Activated CD4-positive, alpha-beta T cell treated with anti-CD3 and anti-CD28 coated beads, Interleukin-2, amount 10 ng/mL, durations not matched to agents 24 days and 14 days (primary cell): ENCODE measurements around the gene MAP2K2. TPM values are rescaled to one million over a fixed set of nuclear protein-coding genes. Genes with fewer than 3 reads are reported as not detected.
A peak's percentile ranks its signal among the peaks of the same experiment; 100 is the strongest.

Experiments used
- DNase-seq: peaks from one replicate; pipeline ENCODE4 v3.0.0; 2022
- H3K27ac Mint-ChIP-seq: one replicate; pipeline ENCODE4 v1.8.0; 2022; ENCODE audit warnings: mild to moderate bottlenecking, mixed read lengths
- H3K27me3 Mint-ChIP-seq: one replicate; pipeline ENCODE4 v1.8.0; 2022; ENCODE audit warnings: mixed read lengths
- H3K36me3 Mint-ChIP-seq: one replicate; pipeline ENCODE4 v1.8.0; 2022; ENCODE audit warnings: low read depth, mild to moderate bottlenecking, mixed read lengths
- H3K4me1 Mint-ChIP-seq: one replicate; pipeline ENCODE4 v1.8.0; 2021; ENCODE audit warnings: mixed read lengths
- H3K4me3 Mint-ChIP-seq: one replicate; pipeline ENCODE4 v1.8.0; 2022; ENCODE audit warnings: mild to moderate bottlenecking, moderate library complexity, mixed read lengths
- H3K9me3 Mint-ChIP-seq: one replicate; pipeline ENCODE4 v1.8.0; 2021; ENCODE audit warnings: mixed read lengths
- intact Hi-C: fragments of 100-400 bp; cut with micrococcal nuclease; formaldehyde crosslinking; loops from one replicate; pipeline ENCODE4 v1.15.1; 2023
- total RNA-seq: library from RNA; stranded (reverse); gene quantifications from 2 replicates; pipeline ENCODE4 v1.2.3, GENCODE V29; 2022

MAP2K2 gene
- total RNA-seq, 1 donor from 2014 or later = 135 TPM

- Mint-ChIP-seq H3K27ac (no peak overlapping the region), H3K9me3 (no peaks in the 10 kb centered on the region), H3K4me3 (no peak overlapping the region), H3K27me3 (no peaks in the 10 kb centered on the region), H3K4me1 (peaks cover 17% of the 10 kb centered on the region), H3K36me3 (peaks cover 34% of the 10 kb centered on the region)
- DNase-seq = no peak
- intact Hi-C loops = loop anchor here (5.0 kb wide), 1 partner anchor 34 kb away; the partner anchor contains the start of gene ZBTB7A
Measured at GRCh38 chr19:4100647-4101495, 23.1 kb downstream of the MAP2K2 start.

- DNase-seq = no peak
- no peak overlapping the region for H3K27ac Mint-ChIP-seq
- no peaks in the 10 kb centered on the region for H3K27me3 Mint-ChIP-seq
- no peaks in the 10 kb centered on the region for H3K9me3 Mint-ChIP-seq
- no peak overlapping the region for H3K4me3 Mint-ChIP-seq
- H3K4me1 Mint-ChIP-seq = peaks cover 2% of the 10 kb centered on the region
- peaks cover 25% of the 10 kb centered on the region for H3K36me3 Mint-ChIP-seq
- intact Hi-C loops = no loop called here
Measured at GRCh38 chr19:4099041-4099764, 24.7 kb downstream of the MAP2K2 start.

- no peak for DNase-seq
- no peak overlapping the region for H3K4me3 Mint-ChIP-seq
- H3K36me3 Mint-ChIP-seq = peaks cover 24% of the 10 kb centered on the region
- H3K9me3 Mint-ChIP-seq = no peaks in the 10 kb centered on the region
- no peak overlapping the region for H3K27ac Mint-ChIP-seq
- peaks cover 3% of the 10 kb centered on the region for H3K4me1 Mint-ChIP-seq
- intact Hi-C loops = no loop called here
- H3K27me3 Mint-ChIP-seq = no peaks in the 10 kb centered on the region
Measured at GRCh38 chr19:4098493-4098892, 25.4 kb downstream of the MAP2K2 start.

- Mint-ChIP-seq H3K9me3 (no peaks in the 10 kb centered on the region), H3K4me3 (no peak overlapping the region), H3K27me3 (no peaks in the 10 kb centered on the region), H3K4me1 (peaks cover 3% of the 10 kb centered on the region), H3K36me3 (peaks cover 30% of the 10 kb centered on the region), H3K27ac (no peak overlapping the region)
- no peak for DNase-seq
- intact Hi-C loops = no loop called here
Measured at GRCh38 chr19:4097501-4097900, 26.4 kb downstream of the MAP2K2 start.

GRCh38 chr19:4096049-4096892, 27.7 kb downstream of the MAP2K2 start:
- Mint-ChIP-seq H3K9me3 (no peaks in the 10 kb centered on the region), H3K4me1 (peaks cover 3% of the 10 kb centered on the region), H3K36me3 (peaks cover 30% of the 10 kb centered on the region), H3K4me3 (no peak overlapping the region), H3K27ac (no peak overlapping the region), H3K27me3 (no peaks in the 10 kb centered on the region)
- intact Hi-C loops = no loop called here
- DNase-seq = no peak

GRCh38 chr19:4095488-4095844, 28.5 kb downstream of the MAP2K2 start:
- H3K4me1 Mint-ChIP-seq = peaks cover 3% of the 10 kb centered on the region
- no peak overlapping the region for H3K27ac Mint-ChIP-seq
- peaks cover 28% of the 10 kb centered on the region for H3K36me3 Mint-ChIP-seq
- H3K9me3 Mint-ChIP-seq = no peaks in the 10 kb centered on the region
- H3K4me3 Mint-ChIP-seq = no peak overlapping the region
- H3K27me3 Mint-ChIP-seq = no peaks in the 10 kb centered on the region
- intact Hi-C loops = no loop called here
- no peak for DNase-seq

- H3K27ac Mint-ChIP-seq = no peak overlapping the region
- DNase-seq = no peak
- no peaks in the 10 kb centered on the region for H3K9me3 Mint-ChIP-seq
- intact Hi-C loops = no loop called here
- no peak overlapping the region for H3K4me3 Mint-ChIP-seq
- peaks cover 25% of the 10 kb centered on the region for H3K36me3 Mint-ChIP-seq
- no peaks in the 10 kb centered on the region for H3K27me3 Mint-ChIP-seq
- H3K4me1 Mint-ChIP-seq = peaks cover 5% of the 10 kb centered on the region
Measured at GRCh38 chr19:4094761-4095487, 29.0 kb downstream of the MAP2K2 start.

GRCh38 chr19:4094291-4094690, 29.6 kb downstream of the MAP2K2 start:
- Mint-ChIP-seq H3K4me1 (peaks cover 9% of the 10 kb centered on the region), H3K27me3 (no peaks in the 10 kb centered on the region), H3K36me3 (peaks cover 28% of the 10 kb centered on the region), H3K9me3 (no peaks in the 10 kb centered on the region), H3K4me3 (no peak overlapping the region), H3K27ac (no peak overlapping the region)
- DNase-seq = no peak
- intact Hi-C loops = no loop called here

- Mint-ChIP-seq H3K9me3 (no peaks in the 10 kb centered on the region), H3K4me1 (peaks cover 15% of the 10 kb centered on the region), H3K27me3 (no peaks in the 10 kb centered on the region), H3K36me3 (peaks cover 29% of the 10 kb centered on the region), H3K27ac (no peak overlapping the region), H3K4me3 (no peak overlapping the region)
- DNase-seq = no peak
- intact Hi-C loops = no loop called here
Measured at GRCh38 chr19:4093643-4094175, 30.2 kb downstream of the MAP2K2 start.

- Mint-ChIP-seq H3K4me1 (peaks cover 36% of the 10 kb centered on the region), H3K4me3 (peak overlapping the region; percentile 86), H3K27me3 (no peaks in the 10 kb centered on the region), H3K9me3 (no peaks in the 10 kb centered on the region), H3K27ac (peak overlapping the region; percentile 97), H3K36me3 (peaks cover 20% of the 10 kb centered on the region)
- DNase-seq = no peak
- intact Hi-C loops = no loop called here
Measured at GRCh38 chr19:4090356-4091220, 33.3 kb downstream of the MAP2K2 start.

- no peak for DNase-seq
- intact Hi-C loops = loop anchor here (2.0 kb wide), 2 partner anchors 15 to 23 kb away; partner anchors contain the start of gene ZBTB7A
- Mint-ChIP-seq H3K27me3 (no peaks in the 10 kb centered on the region), H3K9me3 (no peaks in the 10 kb centered on the region), H3K27ac (peak overlapping the region; percentile 97), H3K4me3 (peak overlapping the region; percentile 86), H3K4me1 (peaks cover 36% of the 10 kb centered on the region), H3K36me3 (peaks cover 20% of the 10 kb centered on the region)
Measured at GRCh38 chr19:4089946-4090345, 34.0 kb downstream of the MAP2K2 start.

GRCh38 chr19:4089400-4089908, 34.5 kb downstream of the MAP2K2 start:
- H3K4me1 Mint-ChIP-seq = peaks cover 36% of the 10 kb centered on the region
- no peaks in the 10 kb centered on the region for H3K9me3 Mint-ChIP-seq
- intact Hi-C loops = loop anchor here (2.0 kb wide), 2 partner anchors 15 to 23 kb away; partner anchors contain the start of gene ZBTB7A
- peak overlapping the region; percentile 86 for H3K4me3 Mint-ChIP-seq
- no peaks in the 10 kb centered on the region for H3K27me3 Mint-ChIP-seq
- H3K27ac Mint-ChIP-seq = peak overlapping the region; percentile 97
- H3K36me3 Mint-ChIP-seq = peaks cover 20% of the 10 kb centered on the region
- peak; percentile 92 for DNase-seq
